Neutrophil (primary cell): ENCODE results near the gene ATOH8.

Experiments
- H3K27ac ChIP-seq: fragments of 200-600 bp; sonication (generic); 2 replicates; pipeline ENCODE4 v1.5.1; 2016; ENCODE audit warnings: mild to moderate bottlenecking, moderate library complexity
- H3K27me3 ChIP-seq: fragments of 200-600 bp; sonication (generic); 2 replicates; pipeline ENCODE4 v1.6.0; 2016; ENCODE audit warnings: mild to moderate bottlenecking
- H3K36me3 ChIP-seq: fragments of 200-600 bp; sonication (generic); 2 replicates; pipeline ENCODE4 v1.5.1; 2017
- H3K4me1 ChIP-seq, 2 experiments: fragments of 200-600 bp in 1 of 2; sonication (generic) in 1 of 2; 1 replicate in 1 of 2; 2 replicates in 1 of 2; pipeline versions ENCODE4 v1.5.1 to v1.6.1; 2013 to 2016; ENCODE audit warnings: low read depth in 1 of 2, low read length in 1 of 2, mild to moderate bottlenecking in 1 of 2, moderate library complexity in 1 of 2; ENCODE audit not compliant: control insufficient read depth in 1 of 2, insufficient read depth in 1 of 2
- H3K4me3 ChIP-seq, 2 experiments: fragments of 200-600 bp in 1 of 2; sonication (generic) in 1 of 2; 1 replicate in 1 of 2; 2 replicates in 1 of 2; pipeline ENCODE4 v1.5.1; 2013 to 2016; ENCODE audit warnings: low read depth in 1 of 2, low read length in 1 of 2, mild to moderate bottlenecking in 1 of 2, moderate library complexity in 1 of 2
- H3K9me3 ChIP-seq: fragments of 200-600 bp; sonication (generic); 2 replicates; pipeline ENCODE4 v1.5.1; 2016
- TF ChIP-seq, protein P1 (sequence below): fragments of 200-600 bp; sonication (generic); IDR thresholded peaks from 2 replicates; pipeline ENCODE4 v1.5.1; 2016; ENCODE audit warnings: antibody characterized with exemption

ATOH8 gene

DNA sequence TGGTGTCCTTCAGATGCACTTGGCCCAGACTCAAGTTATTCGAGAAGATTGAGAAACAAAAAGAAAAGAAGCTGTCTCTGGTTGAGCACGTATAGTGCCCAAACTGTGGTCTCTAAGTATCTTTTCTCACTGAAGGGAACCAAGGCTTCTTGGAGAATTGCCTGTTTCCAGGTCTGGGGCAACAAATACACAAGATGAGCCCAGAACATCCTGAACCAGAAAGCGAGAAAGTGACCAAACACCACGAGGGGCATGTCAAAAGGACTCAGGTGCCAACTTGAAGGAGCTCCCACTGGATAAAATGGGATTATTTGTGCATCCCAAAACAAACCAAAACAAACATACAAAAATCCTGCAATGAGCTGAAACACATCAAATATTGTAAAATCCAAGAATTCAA is 13.6 kb upstream of the ATOH8 start:
- no peaks in the 10 kb centered on the region for H3K4me1 ChIP-seq
- H3K27ac ChIP-seq, result no peak overlapping the region
- no peak overlapping the region for H3K4me3 ChIP-seq
- H3K27me3 ChIP-seq, result peaks cover 35% of the 10 kb centered on the region
- H3K36me3 ChIP-seq, result no peaks in the 10 kb centered on the region
- H3K9me3 ChIP-seq, result no peaks in the 10 kb centered on the region
- TF ChIP-seq, protein P1, sequence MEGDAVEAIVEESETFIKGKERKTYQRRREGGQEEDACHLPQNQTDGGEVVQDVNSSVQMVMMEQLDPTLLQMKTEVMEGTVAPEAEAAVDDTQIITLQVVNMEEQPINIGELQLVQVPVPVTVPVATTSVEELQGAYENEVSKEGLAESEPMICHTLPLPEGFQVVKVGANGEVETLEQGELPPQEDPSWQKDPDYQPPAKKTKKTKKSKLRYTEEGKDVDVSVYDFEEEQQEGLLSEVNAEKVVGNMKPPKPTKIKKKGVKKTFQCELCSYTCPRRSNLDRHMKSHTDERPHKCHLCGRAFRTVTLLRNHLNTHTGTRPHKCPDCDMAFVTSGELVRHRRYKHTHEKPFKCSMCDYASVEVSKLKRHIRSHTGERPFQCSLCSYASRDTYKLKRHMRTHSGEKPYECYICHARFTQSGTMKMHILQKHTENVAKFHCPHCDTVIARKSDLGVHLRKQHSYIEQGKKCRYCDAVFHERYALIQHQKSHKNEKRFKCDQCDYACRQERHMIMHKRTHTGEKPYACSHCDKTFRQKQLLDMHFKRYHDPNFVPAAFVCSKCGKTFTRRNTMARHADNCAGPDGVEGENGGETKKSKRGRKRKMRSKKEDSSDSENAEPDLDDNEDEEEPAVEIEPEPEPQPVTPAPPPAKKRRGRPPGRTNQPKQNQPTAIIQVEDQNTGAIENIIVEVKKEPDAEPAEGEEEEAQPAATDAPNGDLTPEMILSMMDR, result no peak

DNA sequence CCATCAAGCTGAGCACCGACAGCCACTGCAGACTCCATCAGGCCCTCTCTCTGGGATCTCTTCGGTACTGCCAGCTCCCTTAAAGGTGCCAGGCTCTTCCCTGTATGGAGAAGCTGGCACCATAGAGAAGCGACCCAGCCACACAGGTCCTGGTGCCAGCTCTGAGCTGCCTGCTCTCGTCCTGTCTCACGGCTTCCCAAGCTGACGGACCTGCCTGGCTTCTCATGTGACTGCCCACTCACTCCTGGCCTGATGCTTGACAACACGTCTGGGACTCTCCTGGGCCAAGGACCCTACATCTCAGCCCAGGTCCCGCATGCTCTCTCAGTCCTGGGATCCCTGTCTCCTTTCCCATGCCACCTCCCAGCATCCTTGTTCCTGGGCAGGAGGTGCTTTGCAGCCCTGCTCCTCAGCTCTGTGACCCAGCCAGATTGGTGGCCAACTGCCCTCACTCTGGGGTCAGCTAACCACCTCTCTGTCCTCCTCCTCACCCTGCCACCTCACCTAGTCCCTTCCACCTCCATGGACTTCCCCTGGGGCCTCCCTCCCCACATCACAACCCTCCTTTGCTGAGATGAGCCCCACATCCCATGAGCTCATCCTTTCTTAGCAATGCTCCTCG is 12.5 kb upstream of the ATOH8 start:
- no peak overlapping the region for H3K27ac ChIP-seq

DNA sequence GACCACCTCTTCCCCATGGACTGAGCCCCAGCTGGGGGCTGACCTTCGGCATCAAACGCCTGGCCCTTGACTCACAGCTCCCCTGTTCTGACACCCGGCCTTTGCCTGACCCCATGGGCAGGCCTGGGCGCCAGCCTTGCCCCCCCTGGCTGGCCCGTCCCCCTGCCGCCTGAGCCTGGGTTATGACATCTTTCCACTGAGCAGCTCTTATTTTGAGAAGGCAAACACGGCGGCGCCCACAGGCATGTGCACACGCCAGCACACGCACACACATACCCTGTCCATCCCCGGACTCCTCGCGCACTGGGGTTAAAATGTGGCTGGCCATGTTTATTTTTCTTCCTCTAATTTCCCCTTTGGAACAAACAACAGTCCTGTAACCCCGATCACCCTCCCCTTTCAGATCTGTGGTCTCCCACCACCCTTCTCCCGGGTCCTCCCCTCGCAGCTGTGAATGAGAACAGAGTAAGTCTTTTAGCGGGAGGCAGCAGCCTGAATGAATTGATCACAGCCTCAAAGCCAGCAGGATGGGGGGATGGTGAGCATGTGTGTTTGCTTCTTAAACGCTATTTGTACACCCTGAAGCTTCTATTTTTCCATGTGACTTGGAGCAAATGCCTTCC is 11.8 kb upstream of the ATOH8 start:
- Histone ChIP-seq H3K27ac (no peak overlapping the region), H3K4me3 (no peak overlapping the region), H3K36me3 (no peaks in the 10 kb centered on the region), H3K4me1 (no peaks in the 10 kb centered on the region), H3K9me3 (no peaks in the 10 kb centered on the region), H3K27me3 (peaks cover 50% of the 10 kb centered on the region)
- TF ChIP-seq, protein P1, result no peak

More for the DNA sequence above, 12.5 kb upstream of the ATOH8 start:
- H3K27me3 ChIP-seq, result peaks cover 46% of the 10 kb centered on the region
- TF ChIP-seq, protein P1, result no peak
- no peaks in the 10 kb centered on the region for H3K9me3 ChIP-seq
- no peak overlapping the region for H3K4me3 ChIP-seq
- no peaks in the 10 kb centered on the region for H3K36me3 ChIP-seq
- H3K4me1 ChIP-seq, result no peaks in the 10 kb centered on the region

DNA sequence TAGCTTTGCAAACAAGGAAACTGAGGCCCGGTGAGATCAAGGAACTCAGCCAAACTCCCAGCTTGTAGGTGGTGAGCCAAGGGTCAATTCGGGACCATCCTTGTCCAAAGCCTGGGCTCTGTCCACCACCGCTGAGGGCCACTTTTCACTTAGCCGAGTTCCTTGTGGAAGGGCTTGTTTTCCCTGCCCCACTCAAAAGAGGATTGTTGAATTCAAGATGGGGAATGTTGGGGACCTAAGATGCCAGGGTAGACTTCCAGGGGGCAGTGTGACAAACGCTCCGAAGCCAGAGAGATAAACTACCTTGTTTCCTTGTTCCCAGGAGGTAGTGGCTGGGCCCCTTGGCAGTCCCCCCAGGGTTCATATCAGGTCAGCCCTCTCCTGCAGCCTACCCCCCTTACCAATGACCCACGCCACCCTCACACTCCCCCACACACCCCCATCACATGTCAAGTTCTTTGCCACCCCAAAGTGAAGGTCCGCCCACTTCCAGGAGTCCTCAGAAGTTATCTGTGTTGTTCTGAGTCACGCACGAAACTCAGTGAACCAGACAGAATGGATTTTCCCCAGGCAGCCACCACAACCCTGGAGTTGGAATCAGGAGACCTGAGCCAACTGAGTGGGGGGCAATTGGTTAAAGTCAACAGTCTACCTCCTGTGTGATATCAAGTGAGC is 10.3 kb upstream of the ATOH8 start:
- Histone ChIP-seq H3K27ac (no peak overlapping the region), H3K36me3 (no peaks in the 10 kb centered on the region), H3K4me1 (no peaks in the 10 kb centered on the region), H3K4me3 (no peak overlapping the region), H3K9me3 (no peaks in the 10 kb centered on the region), H3K27me3 (peaks cover 63% of the 10 kb centered on the region)
- TF ChIP-seq, protein P1, result no peak

DNA sequence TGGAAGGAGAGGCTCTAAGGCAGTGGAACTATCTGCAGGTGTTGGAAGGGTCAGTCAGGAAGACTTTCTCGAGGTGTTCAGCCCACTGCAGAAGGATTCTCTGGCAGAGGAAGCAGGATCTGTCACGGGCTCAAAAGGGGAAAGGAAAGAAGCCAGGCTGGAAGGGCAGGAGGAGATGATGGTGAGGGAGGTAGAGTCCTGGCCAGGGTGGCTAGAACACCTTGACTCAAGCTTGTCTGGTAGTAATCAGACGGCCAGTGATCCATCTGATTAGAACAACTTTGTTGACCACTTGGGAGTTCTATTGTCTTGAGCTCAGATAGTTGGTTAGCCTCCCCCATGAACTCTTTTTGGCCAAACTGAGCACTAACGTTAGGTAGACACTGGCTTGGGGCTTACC is 9.7 kb upstream of the ATOH8 start:
- Histone ChIP-seq H3K9me3 (no peaks in the 10 kb centered on the region), H3K4me1 (no peaks in the 10 kb centered on the region), H3K27me3 (peaks cover 64% of the 10 kb centered on the region), H3K27ac (no peak overlapping the region), H3K4me3 (no peak overlapping the region), H3K36me3 (no peaks in the 10 kb centered on the region)
- TF ChIP-seq, protein P1, result no peak
